Suppressor macrophage treated with lipopolysaccharide for 1 hour (primary cell): ENCODE measurements around the gene EEF1AKMT4.
A peak's percentile ranks its signal among the peaks of the same experiment; 100 is the strongest.

ENCODE experiments used
- DNase-seq, 3 donors: peaks; one replicate each; pipeline ENCODE4 v3.0.0-alpha.2; 2020 to 2022

Gene EEF1AKMT4

GRCh38 chr3:184300378-184300720 lies 50.9 kb downstream of the EEF1AKMT4 start:
- DNase-seq, result no peak

GRCh38 chr3:184305577-184305976 lies 56.1 kb downstream of the EEF1AKMT4 start:
- peak in 1 of 3 donors; percentile 34 for DNase-seq

GRCh38 chr3:184306341-184306972 lies 57.0 kb downstream of the EEF1AKMT4 start:
- DNase-seq, result no peak

- no peak for DNase-seq
Observed at GRCh38 chr3:184307915-184308314, 58.4 kb downstream of the EEF1AKMT4 start.
